RPMI7951 (cell line): ENCODE results near the gene PTPRH. TPM values are rescaled to one million over a fixed set of nuclear protein-coding genes. Genes with fewer than 3 reads are reported as not detected.
A peak's percentile ranks its signal among the peaks of the same experiment; 100 is the strongest.
"Not testable (repeated sequence)": the region's sequence is repeated elsewhere in the genome, so short reads cannot be mapped to it uniquely, and the experiment has no call there.

Experiments
- DNase-seq: peaks from one replicate; pipeline ENCODE4 v3.0.0-alpha.2; 2012; ENCODE audit warnings: low read depth
- total RNA-seq: library from RNA; depleted of rRNA; stranded (reverse); fragments of >200 nt; shearing (Covaris generic); gene quantifications from 2 replicates; pipeline ENCODE4 v1.2.3, GENCODE V29; 2014

Gene PTPRH
- total RNA-seq, 1 experiment from 2014 or later: 6.0 TPM

DNA sequence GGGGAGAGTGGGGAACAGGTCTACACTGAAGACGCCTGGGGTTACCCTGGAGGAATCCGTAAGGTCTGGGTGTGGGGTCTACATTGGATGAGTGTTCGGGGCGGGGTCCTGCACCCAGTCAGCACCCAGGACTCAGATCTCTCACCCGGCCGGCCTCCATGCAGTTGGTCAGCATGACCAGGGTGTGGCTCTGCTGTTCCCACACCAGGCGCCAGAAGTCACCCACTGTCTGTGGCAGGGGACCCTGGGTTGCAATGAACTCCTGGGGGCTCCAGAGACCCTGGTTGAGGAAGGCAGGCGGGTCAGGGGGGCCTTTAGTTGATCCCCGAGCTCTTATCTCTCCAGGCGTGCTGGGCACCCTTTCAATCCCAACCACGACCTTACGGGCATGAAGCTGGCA lies 23.2 kb downstream of the PTPRH start:
- no peak for DNase-seq

DNA sequence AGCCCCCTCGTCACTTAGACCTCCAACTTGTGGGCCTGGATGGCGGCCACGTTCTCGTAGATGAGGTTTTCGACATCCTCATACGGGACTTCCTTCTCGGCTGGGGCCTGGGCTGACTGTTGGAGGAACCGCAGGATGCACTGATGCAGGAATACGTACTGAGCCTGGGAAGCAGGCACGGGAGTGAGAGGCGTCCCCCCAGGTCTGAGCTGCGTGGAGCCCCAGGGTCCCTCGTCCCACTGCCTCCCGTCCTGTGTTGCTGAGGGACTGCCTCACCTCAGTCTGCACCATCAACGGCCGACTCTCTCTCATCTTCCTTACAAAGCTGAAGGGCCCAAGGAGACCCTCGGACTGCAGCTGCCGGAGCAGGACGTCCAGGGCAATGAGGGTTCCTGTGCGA lies 27.6 kb downstream of the PTPRH start:
- no peak for DNase-seq

DNA sequence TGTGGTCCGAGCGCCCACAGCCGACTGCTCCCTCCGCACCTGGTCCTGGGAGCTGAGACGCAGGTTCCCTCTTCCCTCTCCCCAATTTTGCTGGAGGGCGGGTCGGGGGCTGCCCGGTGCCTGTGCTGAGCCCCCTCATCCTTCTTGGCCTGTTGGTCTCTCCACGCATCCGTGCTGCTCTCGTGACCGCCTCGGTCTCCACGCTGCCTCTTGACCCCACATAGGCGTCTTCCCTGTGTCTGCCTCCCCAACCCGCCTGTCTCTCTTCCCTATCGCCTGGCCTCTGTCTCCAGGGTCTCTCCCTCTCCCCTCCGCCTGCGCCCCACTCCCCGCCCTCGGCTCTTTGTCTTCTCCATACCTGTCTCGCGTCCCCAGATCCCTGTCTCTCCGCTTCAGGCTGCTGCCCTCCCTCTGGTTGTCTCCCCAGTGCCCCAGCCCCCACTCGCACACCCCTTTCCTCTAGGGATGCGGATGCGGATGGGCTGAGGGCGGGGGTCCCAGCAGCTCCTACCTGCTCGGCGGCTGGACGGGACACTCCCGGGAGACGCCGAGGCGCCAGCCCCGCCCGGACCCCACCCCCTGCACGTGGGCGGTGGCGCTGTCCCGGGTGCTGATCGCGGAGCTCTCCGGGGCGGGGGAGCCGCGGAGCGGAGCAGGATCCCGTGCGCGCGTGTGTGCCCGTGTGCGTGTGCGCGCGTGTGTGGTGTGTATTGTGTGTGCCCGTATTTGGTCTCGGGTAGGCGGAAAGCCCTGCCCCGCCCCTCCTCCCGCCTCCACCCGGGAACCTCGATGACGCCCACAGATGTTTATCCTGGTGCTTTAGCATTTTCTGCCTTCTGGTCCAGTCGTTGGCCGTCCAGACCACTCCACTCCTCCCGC lies 29.5 kb downstream of the PTPRH start, which contains the start of gene SYT5:
Gene SYT5, minus strand, starts transcription at position 684 of the 879 bp plus-strand sequence. CDS start 1,248 bp downstream, outside the sequence.
- DNase-seq: peak; percentile 35

DNA sequence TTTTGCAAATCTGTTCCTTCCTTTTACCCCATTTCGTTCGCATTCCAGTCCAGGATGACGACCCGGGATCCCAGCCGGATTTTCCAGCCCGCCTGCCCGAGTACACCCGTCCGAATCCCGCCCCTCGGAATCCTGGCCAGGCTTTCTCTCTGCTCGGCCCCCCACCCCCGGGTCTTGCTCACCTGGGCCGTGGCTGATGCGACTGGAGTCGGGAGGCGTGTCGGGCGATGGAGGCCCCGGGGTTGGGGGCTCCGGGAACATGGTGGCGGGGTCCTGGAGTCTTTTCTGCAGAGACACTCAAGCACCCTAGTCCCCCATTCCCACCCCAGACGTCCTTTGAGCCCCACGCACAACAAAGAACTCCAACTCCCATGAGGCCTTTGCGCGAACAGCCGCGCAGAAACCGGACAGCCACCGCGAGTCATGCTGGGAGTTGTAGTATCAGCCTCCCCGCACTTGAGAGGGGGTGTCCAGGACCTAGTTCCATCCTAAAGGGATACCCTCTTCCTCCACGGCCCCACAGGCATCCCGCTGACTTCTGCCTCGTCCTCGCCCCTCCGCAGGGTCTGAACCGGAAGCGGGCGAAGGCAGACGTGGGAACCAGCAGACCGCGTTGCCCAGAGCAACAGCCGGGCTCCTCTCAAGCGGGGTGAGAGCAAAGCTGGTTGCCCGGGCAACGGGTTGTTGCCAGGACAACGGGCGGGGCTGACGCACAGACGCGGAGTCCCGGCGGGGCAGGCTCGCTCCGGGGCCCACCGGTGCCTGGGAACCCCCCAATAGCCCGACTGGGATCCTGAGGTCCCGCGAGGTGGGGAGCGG lies 30.3 kb downstream of the PTPRH start:
- peak; percentile 87 for DNase-seq

DNA sequence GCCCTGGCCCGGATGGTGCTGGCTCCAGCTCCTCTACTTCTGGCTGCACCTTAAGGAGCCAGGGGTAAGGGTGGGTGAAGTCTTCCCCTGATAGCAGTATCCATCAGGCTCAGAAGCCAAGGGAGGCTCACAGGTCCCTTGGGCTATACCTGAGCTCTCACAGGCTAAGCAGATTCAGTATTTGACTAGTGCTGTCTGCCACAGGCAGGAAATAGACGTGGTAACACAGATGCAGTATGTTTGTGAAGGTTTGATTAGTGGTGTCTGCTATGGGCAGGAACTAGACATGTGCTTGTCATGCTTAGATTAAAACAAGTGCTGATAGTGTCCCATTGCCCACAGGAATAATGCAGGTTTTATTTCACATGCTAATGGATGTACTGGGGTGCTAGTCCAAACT lies 33.2 kb downstream of the PTPRH start:
- no peak for DNase-seq

DNA sequence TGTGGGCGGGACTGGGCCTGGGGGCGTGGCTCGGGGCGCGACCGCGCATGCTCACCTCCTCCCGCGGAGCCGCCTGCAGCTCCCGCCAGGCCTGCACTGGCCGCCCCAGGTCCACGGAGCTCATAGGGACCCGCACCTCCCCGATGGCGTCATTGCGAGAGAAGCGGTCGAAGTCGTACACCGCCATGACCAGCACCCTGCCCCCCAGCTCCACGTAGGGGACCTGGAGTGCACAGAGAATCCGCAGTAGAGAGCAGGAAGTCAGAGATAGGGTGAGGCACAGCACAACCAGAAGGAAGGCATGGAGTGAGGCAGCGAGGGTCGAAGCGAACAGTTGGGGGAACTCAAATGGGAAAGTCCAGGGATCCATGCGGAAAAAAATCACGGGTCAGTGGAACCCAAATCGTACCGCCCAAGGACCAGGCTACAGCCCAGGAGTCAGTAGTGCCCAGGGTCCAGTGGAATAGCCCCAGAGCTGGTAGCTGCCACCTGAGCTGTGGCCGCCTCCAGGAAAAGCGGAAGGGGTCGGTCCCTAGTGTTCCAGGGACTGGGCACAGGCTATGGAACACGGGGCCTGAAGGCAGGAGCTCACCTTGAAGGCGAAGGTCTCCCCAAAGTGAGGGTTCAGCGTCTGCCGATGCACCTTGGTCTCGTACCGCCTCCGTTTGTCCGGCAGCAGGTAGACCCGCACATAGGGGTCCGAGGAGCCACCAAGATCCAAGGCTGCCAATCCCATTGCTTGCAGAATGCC lies 34.0 kb downstream of the PTPRH start:
- DNase-seq: no peak

DNA sequence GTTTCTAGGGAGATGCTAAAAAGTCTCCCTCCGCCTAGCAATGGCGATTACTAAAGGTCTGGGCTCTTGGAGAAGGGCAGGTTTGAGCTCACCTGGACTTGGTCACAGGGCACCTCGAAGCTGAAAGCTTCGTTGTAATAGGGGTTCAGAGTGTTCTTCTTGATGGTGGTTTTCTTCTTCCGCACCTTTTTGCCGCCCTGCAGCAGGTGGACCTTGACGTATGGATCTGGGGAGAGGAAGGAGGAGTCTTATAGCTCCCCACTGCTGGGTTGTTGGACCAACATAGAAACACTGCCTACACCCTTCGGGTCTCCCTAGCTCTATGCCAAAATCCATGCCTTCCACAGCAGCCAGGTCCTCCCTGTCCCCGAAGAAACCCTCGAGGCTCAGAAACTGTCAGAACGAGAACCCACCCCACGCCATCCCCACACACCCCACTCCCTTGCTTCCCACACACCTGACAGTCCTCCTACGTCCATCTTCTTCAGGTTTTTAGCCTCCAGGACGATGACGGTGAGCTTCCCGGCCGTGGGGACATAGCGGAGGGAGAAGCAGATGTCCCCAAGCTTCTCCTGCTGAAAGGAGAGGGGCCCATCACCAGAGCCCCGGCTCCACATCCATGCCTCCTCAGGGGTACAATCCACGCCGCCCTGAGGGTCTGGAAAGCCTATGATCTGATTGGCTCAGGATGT lies 34.7 kb downstream of the PTPRH start:
- DNase-seq: no peak

DNA sequence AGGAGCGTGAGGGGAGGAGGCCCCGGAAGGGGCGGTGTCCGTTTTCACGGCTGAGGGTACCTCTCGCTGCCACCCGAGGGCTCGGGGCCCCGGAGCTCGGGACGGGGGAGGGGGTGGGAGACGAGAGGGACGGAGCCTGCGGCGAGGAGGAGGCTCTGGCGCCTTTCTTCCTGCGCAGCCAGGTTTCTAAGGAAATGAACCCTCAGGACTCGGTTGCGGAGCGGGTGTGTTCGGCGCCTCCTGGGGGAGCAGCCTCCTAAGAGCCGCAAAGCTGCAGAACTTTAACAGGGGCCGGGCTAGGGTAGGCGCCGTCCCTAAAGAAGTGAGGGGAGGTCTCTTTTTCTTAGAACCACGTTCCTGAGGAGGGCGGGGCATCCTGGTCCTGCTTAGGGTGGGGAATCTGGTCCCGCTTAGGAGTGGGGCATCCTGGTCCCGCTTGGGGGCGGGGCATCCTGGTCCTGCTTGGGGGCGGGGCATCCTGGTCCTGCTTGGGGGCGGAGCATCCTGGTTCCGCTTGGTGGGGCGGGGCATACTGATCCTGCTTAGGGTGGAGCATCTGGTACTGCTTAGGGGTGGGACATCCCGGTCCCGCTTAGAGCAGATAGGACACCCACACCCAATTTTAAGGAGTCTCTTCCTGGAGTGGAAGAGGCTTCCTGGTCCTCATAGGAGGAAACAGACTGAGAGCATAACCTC lies 35.4 kb downstream of the PTPRH start:
- peak; percentile 89 for DNase-seq

DNA sequence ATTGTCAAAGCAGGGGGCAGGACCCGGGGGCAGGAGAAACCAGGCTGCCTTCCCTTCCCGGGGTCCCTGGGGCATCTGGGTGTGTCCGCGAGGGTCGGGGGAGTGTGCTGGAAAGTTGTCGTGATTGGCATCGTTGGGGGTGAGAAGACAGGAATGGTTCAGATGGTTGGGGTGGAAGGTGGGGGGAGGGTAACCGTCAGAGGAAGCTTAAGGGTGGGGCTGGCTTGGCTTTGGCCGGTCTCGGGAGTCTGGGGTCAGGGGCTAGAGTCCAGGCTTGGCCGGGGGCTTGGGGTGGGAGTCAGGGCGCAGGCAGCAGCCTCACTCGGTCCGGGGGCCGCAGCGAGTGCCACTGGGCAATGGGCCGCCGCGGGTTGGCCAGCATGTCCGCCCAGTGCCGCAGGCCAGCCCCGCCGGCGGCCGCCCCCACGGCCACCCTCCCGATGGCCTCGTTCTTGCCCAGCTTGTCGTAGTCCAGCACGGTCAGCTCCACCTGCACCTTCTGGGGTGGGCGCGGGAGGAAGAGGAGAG lies 36.1 kb downstream of the PTPRH start:
- DNase-seq: no peak

DNA sequence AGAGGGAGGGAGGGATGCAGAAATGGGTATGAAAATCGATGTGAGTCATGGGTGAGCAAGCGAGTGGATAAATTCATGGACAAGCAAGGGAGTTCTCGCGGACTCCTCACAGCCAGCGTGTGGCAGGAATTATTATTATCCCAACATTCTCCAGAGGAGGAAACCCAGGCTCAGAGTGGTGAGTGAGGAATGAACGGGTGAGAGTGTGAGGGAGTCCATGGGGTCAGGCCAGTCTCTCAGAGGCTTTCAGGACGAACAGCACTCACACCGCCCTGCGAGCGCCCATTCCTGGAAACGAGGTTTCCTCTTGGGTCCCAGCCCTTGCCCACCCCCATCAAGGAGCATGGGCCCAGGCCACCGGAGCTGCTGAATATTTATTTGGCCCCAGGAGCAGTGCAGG lies 36.6 kb downstream of the PTPRH start:
- peak; percentile 68 for DNase-seq

DNA sequence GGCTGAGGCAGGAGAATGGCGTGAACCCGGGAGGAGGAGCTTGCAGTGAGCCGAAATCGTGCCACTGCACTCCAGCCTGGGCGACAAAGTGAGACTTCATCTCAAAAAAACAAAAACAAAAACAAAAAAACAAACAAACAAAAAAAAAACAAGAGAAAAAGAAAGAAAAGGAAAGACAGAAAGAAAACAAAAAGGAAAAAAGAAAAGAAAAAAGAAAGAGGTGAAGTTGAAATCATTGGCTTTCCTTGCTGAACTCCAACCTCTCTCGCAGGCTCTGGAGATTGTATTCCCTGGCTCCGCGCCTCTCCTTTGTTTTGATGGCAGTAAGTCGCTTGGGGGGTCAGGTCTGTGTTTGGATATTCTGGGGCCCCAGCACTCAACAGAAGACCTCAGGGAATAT lies 37.0 kb downstream of the PTPRH start:
- DNase-seq: not testable (repeated sequence)

DNA sequence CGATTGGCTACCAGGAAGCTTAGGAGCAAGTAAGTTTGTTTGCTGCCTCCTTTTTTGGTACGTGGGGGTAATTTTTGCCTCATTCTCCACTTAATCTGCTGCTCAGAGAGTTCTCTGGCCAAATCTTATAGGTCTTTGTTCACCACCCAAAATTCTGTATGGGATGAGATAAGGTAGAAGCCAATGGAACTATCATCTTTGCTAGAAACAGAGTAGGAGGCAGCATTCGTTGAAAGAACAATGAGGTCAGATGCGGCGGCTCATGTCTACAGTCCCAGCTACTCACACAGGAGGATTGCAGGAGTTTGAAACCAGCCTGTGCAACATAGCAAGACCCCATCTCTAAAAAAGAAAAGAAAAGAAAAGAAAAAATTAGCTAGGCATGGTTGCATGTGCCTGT lies 37.9 kb downstream of the PTPRH start:
- no peak for DNase-seq

DNA sequence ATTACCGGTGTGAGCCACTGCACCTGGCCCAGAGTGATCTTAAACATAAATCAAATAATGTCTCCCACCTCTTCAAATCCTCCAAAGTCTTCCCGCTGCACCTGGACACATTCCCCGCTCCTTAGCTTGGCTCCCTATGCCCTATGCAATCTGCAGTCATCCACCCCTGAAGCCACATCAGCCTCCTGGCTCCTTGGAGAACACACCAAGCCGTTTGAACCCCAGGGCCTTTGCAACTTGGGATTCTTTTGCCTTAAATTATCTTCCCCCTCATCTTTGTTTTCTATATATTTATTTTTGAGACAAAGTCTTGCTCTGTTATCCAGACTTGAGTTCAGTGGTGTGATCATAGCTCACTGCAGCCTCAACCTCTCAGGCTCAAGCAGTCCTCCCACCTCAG lies 40.2 kb downstream of the PTPRH start:
- no peak for DNase-seq

DNA sequence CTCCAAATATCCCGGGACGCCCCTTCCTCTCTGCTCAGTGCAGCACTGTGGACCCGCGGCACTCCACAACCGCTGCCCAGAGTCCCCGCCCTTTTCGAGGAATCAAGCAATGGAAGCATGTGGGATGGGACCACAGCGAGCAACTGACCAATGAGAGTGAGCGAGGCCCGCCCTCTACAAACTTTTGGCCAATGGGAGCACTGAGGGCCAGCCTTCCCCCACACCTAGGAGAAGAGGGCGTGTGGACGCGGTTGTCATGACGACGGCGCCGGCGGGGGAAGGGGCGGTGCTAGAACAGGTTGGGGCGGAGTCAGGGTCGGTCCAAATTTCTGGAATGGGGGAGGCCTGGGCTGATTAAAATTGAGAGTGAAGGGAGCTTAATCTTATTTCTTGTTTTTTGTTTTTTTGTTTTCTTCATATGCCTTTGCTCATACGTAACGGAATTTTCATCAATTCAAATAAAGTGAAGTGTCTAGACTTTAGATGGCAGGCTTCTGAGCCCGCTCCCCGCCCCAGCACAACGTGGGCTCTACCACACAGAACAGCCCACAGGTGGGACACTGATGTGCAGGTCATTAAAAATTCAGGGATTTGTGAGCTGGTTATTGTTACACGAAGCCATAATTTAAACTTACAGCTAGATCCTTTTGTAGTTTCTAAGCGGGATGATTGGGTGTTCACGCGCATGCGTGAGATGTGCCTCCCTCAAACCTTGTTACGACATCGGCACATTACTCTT lies 42.6 kb downstream of the PTPRH start, which contains the start of gene DNAAF3:
Gene DNAAF3, minus strand, starts transcription at position 84 of the 739 bp plus-strand sequence. CDS start 200 bp downstream, outside the sequence.
- DNase-seq: peak; percentile 98

DNA sequence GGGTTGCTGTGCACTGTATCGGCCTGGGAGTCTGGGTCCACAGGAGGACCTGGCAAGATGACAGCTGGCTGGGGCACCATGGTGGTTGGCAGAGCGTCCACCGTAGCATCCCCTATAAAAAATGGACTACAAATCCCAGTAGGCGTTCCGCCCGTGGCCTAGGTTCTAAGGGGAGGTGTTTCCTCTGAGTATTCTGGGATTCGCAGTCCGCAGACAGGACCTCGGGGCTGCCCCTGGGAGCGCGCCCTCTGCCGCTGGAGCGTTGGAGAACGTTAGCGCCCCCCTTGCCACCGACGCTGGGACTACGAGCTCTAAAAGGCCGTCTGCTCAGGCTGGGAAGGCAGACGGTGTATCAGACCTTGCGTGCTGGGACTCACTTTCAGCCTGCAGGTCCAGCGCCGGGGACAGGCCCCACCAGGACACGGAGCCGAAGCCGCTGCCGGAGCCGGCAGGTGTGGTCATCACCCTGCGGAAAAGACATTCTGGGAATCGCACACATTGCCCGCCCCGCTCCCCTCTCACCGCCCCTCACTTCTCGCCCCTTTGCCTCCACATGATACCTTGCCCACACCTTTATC lies 43.3 kb downstream of the PTPRH start:
- peak; percentile 71 for DNase-seq

DNA sequence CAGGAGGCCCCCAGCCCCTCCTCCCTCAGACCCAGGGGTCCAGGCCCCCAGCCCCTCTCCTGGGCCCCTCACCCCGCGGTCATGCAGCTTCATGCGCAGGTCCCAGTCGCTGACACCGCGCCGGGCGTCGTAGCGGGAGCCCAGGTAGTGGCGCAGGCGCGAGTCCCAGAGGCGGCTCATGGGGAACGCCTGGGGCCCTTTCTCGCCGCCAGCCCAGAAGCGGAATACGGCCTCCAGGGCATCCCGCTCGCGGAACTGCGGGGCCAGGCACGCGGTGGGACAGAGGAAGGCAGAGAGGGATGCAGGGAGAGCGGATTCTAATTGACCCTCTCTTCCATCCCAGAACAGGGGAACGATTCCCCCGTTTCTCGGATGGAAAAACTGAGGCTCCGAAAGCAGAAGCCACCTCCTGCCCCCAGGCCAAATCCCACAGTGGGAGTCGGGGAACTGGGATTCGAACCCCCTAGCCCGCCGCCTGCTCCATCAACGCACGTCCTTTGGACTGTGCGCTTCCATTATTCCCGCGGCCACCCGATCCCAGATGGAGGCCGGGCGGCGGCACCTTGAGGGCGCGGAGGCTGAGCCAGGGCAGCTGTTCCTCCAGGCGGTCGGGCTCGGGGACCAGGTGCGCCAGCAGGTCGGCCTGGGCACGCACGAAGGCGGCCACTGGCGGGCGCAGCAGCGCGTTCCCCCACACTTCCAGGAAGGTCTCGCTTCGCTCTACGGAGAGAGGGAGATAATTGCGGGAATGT lies 47.6 kb downstream of the PTPRH start:
- no peak for DNase-seq

DNA sequence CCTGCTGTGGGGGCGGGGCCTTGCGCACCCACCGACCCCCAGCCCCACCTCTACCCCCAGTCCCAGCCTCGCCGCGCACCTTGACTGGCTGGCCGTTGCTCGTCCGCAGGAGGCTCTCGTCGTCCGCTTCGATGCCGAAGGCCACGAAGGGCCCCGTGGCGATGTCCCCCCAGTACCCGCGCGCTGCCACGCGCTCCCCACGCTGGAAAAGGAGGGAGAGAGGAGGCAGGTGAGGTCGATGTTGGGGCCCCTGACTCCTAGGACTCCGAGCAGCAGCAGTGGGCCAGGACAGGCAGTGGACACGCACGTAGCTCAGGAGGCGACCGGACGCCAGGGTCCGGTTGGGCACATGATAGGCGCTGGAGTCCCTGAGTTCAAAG lies 48.3 kb downstream of the PTPRH start:
- DNase-seq: no peak

DNA sequence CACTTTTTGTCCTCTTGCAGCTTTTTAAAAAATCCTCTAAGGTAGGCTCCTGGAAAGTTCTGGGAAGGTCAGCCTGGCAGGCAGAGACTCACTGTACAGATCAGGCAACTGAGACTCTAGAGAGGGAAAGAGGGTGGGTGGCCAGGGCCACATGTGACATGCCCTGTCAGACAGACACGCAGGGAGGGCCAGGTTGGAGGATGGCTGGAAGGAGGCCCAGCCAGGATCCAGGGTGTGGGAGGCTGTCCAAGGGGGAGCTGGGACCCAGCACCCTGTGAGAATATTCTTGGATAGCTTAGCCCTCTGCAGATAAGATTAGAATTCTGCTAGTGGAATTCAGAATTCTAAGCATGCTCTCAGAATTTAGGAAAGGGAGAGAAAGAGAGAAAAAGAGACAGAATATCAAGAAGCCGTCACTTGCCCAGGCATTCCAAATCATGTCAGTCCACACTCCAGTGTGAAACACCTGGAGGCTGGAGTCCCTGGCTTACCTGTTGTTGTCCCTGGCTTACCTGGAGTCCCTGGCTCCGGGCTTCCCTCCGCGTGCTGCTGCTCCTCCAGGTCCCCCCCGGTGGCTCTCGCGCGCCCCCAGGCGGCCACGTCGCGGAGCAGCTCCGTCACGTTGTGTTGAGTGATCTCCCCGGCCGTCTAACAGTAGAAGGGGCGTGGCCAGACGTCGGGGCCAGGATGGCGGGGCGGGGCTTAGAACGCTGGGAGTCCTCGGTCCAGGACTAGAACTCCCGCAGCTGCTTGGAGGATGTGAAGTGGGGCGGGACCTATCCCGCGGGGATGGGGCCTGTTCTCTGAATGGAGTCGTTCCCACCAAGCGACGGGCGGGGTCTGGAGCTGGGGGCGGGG lies 48.9 kb downstream of the PTPRH start:
- DNase-seq: peak; percentile 80
